ENCODE measurements around the gene CENPP.

- TF ChIP-seq ZMAT4 (CRISPR knock-in tag; IDR thresholded peaks at IDR 0.05) (no peak), AFF4 (CRISPR knock-in tag; IDR thresholded peaks at IDR 0.05; ENCODE audit: borderline replicate concordance) (no peak), CTCF (IDR thresholded peaks at IDR 0.05) (no peak)
Observed at GRCh38 chr9:92488681-92489550, 163.2 kb downstream of the CENPP start.
